Uterus (tissue), 2 donors: ENCODE results near the gene HOXA3.

Source experiments
- POLR2A ChIP-seq, 2 donors: fragments of 450-650 bp; IDR thresholded peaks; one replicate each; pipeline ENCODE4 v1.6.1; 2016; ENCODE audit warnings: antibody characterized with exemption in 2 of 2, mild to moderate bottlenecking in 1 of 2, moderate library complexity in 1 of 2
- TF ChIP-seq, protein P1 (sequence below), 4 experiments: fragments of 200-600 bp in 2 of 4; fragments of 450-650 bp in 2 of 4; sonication (generic) in 2 of 4; IDR thresholded peaks; one replicate each; pipeline ENCODE4 v1.5.1; 2016 to 2019; ENCODE audit warnings: antibody characterized with exemption in 4 of 4, mild to moderate bottlenecking in 2 of 4, moderate library complexity in 1 of 4

DNA sequence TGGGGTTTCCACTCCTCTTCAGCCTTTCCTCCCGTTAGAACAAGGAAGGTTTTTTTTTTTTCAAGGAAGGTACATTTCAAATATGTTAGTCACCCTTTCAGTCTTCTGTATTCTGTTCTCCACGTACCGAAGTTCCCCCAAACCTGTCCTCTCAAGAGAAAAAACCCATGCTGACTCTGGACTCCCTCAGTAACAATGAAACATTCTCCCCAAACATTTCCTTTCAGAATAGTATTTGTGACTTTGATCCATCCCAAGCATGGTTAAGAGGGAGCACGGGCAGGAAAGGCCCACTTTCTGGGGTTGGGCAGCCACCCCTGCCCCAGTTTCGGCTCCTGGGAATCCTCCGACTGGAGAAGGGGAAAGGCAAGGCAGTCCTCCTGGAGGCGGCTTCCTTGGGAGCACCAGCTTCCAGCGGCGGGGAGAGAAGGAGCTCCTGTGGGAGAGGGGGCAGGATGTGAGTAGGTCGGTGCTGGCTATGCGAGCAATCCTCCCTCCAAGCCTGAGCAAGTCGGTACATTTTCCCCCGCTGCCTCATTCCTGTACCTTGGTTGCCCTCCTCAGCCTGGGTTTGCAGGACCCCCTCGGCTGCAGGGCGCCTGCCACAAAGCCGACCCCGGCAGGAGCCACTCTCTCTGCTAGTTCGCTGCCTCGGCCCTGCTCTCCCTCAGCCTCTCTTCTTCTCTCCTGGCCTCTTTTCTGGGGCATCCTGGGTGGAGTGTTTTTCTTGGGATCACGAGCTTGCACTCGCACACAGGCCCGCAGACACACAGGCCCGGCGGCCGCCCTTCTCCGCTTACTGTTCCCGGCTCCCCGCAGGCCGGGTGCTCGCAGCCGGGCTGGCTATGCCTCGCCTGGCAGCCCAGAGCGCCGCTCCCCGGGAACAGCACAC lies 54.5 kb downstream of the HOXA3 start:
- TF ChIP-seq, protein P1, sequence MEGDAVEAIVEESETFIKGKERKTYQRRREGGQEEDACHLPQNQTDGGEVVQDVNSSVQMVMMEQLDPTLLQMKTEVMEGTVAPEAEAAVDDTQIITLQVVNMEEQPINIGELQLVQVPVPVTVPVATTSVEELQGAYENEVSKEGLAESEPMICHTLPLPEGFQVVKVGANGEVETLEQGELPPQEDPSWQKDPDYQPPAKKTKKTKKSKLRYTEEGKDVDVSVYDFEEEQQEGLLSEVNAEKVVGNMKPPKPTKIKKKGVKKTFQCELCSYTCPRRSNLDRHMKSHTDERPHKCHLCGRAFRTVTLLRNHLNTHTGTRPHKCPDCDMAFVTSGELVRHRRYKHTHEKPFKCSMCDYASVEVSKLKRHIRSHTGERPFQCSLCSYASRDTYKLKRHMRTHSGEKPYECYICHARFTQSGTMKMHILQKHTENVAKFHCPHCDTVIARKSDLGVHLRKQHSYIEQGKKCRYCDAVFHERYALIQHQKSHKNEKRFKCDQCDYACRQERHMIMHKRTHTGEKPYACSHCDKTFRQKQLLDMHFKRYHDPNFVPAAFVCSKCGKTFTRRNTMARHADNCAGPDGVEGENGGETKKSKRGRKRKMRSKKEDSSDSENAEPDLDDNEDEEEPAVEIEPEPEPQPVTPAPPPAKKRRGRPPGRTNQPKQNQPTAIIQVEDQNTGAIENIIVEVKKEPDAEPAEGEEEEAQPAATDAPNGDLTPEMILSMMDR (IDR thresholded peaks at IDR 0.05) = no peak
- no peak for TF ChIP-seq POLR2A (IDR thresholded peaks at IDR 0.05)
